Sigmoid colon (tissue), 7 donors: ENCODE data around the gene PA2G4. TPM values are rescaled to one million over a fixed set of nuclear protein-coding genes. Genes with fewer than 3 reads are reported as not detected.

Experiments
- DNase-seq: peaks from one replicate; pipeline ENCODE4 v3.0.0-alpha.2; 2019
- H3K27ac ChIP-seq, 4 donors: fragments of 200-600 bp; sonication (generic); one replicate each; pipeline ENCODE4 v1.5.1; 2016 to 2019; ENCODE audit warnings: mild to moderate bottlenecking in 1 of 4
- H3K27me3 ChIP-seq, 3 donors: fragments of 200-600 bp; sonication (generic); one replicate each; pipeline ENCODE4 v1.5.1; 2019; ENCODE audit warnings: mild to moderate bottlenecking in 1 of 3
- H3K36me3 ChIP-seq, 4 donors: fragments of 200-600 bp; sonication (generic); one replicate each; pipeline ENCODE4 v1.5.1; 2016 to 2019
- H3K4me1 ChIP-seq, 4 donors: fragments of 200-600 bp; sonication (generic); one replicate each; pipeline ENCODE4 v1.5.1; 2017 to 2019
- H3K4me3 ChIP-seq, 4 donors: fragments of 200-600 bp; sonication (generic); one replicate each; pipeline ENCODE4 v1.5.1; 2017 to 2019; ENCODE audit warnings: mild to moderate bottlenecking in 2 of 4, moderate library complexity in 1 of 4
- H3K9me3 ChIP-seq, 4 donors: fragments of 200-600 bp in 3 of 4; sonication (generic) in 3 of 4; one replicate each; pipeline versions ENCODE4 v1.5.1 to v1.6.1; 2013 to 2019
- EP300 ChIP-seq, 4 donors: sonication (generic); formaldehyde crosslinking; IDR thresholded peaks; one replicate each; pipeline ENCODE4 v1.6.1; 2017; ENCODE audit warnings: antibody characterized with exemption in 4 of 4
- POLR2A ChIP-seq, 2 donors: fragments of 450-650 bp; IDR thresholded peaks; one replicate each; pipeline ENCODE4 v1.6.1; 2016; ENCODE audit warnings: antibody characterized with exemption in 2 of 2, mild to moderate bottlenecking in 2 of 2, moderate library complexity in 2 of 2
- POLR2AphosphoS5 ChIP-seq, 4 donors: sonication (generic); formaldehyde crosslinking; IDR thresholded peaks; one replicate each; pipeline ENCODE4 v1.6.1; 2017; ENCODE audit warnings: antibody characterized with exemption in 4 of 4
- WGBS, 2 donors: extraction: QIAGEN DNeasy Blood & Tissue Kit; methylation state at CpG; one replicate each; pipeline ENCODE4 v1.1.7; 2013; 5-methylcytosine and 5-hydroxymethylcytosine counted together
- intact Hi-C: fragments of 100-400 bp; cut with DNase I; formaldehyde crosslinking; loops from one replicate; pipeline ENCODE4 v1.15.1; 2023
- polyA plus RNA-seq, 3 donors: library from polyadenylated mRNA; stranded (reverse); fragments of 200-250 nt; gene quantifications; one replicate each; pipeline ENCODE4 v1.2.3, GENCODE V29; 2013
- total RNA-seq, 4 donors: library from RNA; depleted of rRNA; stranded (reverse); fragments of >200 nt; gene quantifications; one replicate each; pipeline ENCODE4 v1.1.0, GENCODE V29; 2016
- TF ChIP-seq, protein P1 (sequence below), 4 experiments: fragments of 450-650 bp in 3 of 4; fragments of 200-600 bp in 1 of 4; IDR thresholded peaks; one replicate each; pipeline ENCODE4 v1.5.1; 2016 to 2019; ENCODE audit warnings: antibody characterized with exemption in 4 of 4, mild to moderate bottlenecking in 3 of 4, moderate library complexity in 2 of 4
- donor health status: healthy with polysubstance abuse.
- donor health status: Bipolar disorder and iron deficiency.
- donor health status: healthy.

Gene PA2G4
- total and polyA plus RNA-seq, 7 donors, result 52.9 to 157 (median 106) TPM

DNA sequence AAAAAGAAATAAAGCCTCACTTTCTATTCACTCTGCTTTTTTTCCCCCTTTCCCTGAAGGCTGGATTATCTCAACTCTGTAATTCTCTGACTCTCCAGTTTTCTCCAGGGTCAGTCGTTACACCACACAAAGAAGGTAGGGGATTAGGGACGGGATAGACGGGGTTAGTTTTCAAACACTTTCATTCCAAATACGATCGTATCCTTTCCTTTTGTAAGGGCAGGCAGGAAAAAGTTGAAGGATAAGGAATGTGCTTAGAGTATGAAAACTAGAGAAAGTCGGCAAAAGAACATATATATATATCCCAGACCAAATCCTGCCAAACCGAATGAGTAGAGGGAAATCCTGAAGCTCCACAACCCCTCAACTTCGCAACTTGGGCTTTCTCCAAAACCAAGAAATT lies 23.1 kb downstream of the PA2G4 start:
- Histone ChIP-seq H3K27ac (peak overlapping the region; percentile 90 to 96 (median 93)), H3K36me3 (peaks cover 18 to 22% (median 21%) of the 10 kb centered on the region in 4 donors), H3K4me1 (peaks cover 0 to 50% (median 34%) of the 10 kb centered on the region in 4 donors), H3K9me3 (no peaks in the 10 kb centered on the region), H3K4me3 (peak overlapping the region; percentile 23 to 76 (median 42)), H3K27me3 (no peaks in the 10 kb centered on the region)
- intact Hi-C loops, result loop anchor here (10.0 kb wide), 1 partner anchor 337 kb away; the partner anchor contains the start of gene SPRYD4
- 1 to 2% methylated on average over 8 of the region's 8 CpGs for WGBS, 2 donors
- TF ChIP-seq, protein P1, sequence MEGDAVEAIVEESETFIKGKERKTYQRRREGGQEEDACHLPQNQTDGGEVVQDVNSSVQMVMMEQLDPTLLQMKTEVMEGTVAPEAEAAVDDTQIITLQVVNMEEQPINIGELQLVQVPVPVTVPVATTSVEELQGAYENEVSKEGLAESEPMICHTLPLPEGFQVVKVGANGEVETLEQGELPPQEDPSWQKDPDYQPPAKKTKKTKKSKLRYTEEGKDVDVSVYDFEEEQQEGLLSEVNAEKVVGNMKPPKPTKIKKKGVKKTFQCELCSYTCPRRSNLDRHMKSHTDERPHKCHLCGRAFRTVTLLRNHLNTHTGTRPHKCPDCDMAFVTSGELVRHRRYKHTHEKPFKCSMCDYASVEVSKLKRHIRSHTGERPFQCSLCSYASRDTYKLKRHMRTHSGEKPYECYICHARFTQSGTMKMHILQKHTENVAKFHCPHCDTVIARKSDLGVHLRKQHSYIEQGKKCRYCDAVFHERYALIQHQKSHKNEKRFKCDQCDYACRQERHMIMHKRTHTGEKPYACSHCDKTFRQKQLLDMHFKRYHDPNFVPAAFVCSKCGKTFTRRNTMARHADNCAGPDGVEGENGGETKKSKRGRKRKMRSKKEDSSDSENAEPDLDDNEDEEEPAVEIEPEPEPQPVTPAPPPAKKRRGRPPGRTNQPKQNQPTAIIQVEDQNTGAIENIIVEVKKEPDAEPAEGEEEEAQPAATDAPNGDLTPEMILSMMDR (IDR thresholded peaks at IDR 0.05), result no peak
- peak in 1 of 4 donors; percentile 48 for TF ChIP-seq POLR2AphosphoS5 (IDR thresholded peaks at IDR 0.05)
- no peak for DNase-seq

DNA sequence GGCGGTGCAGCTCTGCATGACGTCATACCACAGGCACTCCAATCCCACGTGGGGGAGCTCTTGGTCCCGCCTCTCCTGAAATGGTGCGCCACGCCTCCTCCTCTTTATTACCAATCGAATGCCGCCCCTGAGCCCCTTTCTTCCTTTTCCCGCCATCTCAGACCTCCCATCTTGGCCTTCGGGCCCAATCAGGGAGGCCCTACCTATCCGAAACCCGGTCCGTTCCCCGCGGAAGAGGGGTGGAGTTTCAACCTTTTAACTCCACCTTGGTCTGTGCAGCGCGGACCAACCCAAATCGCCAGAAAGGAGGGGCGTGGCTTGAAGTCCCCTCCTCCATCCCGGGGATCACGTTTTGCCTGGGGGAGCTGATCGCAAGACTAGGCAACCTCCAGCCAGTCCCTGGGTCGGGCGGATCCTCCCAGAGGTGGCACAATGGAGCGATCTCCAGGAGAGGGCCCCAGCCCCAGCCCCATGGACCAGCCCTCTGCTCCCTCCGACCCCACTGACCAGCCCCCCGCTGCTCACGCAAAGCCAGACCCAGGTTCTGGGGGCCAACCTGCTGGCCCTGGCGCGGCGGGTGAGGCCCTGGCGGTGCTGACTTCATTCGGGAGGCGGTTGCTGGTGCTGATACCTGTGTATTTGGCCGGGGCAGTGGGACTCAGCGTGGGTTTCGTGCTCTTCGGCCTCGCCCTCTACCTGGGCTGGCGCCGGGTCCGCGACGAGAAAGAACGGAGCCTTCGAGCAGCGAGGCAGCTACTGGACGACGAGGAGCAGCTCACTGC lies 23.7 kb downstream of the PA2G4 start, which contains the start of gene ESYT1:
Gene ESYT1, plus strand, starts transcription at position 380 of the 782 bp plus-strand sequence. Its CDS starts 53 bp downstream, at position 433.
- 0% methylated on average over 49 of the region's 49 CpGs for WGBS, 2 donors
- no peak for TF ChIP-seq EP300 (IDR thresholded peaks at IDR 0.05)
- peak; percentile 97 to 98 for TF ChIP-seq POLR2A (IDR thresholded peaks at IDR 0.05)
- TF ChIP-seq POLR2AphosphoS5 (IDR thresholded peaks at IDR 0.05), result peak; percentile 98 to 99 (median 99)
- no peaks in the 10 kb centered on the region for H3K9me3 ChIP-seq

DNA sequence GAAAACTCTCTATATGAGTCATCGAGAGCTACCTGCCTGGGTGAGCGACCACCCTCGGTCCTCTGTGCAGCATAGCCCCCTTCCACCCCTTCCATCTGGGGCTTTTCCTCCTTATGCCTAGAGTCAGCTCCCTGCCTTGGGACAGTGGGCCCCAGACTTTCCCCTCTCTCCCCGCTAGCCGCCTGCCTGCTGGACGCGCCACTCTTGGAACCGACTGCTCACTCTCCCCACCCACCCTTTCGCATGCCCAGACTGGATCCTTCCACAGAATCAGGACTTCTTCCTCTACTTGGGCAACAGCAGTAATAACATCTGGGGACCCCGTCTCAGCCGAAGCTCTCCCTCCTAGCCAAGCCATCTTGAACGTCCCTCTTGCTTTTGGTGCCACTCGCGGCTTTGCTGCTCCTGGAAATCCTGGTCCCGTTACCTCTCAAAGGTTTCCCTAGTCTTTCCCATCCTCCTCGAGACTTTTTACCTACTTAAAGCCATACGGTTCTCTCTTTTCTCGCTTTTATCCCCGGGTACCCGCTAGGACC lies 24.4 kb downstream of the PA2G4 start:
- Histone ChIP-seq H3K4me1 (peaks cover 0 to 46% (median 32%) of the 10 kb centered on the region in 4 donors), H3K27ac (peak overlapping the region; percentile 95 to 98 (median 96)), H3K9me3 (no peaks in the 10 kb centered on the region), H3K27me3 (no peaks in the 10 kb centered on the region), H3K36me3 (peaks cover 31 to 33% (median 33%) of the 10 kb centered on the region in 4 donors), H3K4me3 (peak overlapping the region; percentile 76 to 83 (median 80))
- intact Hi-C loops, result loop anchor here (1.0 to 10.0 kb wide), 3 partner anchors 22 to 336 kb away; partner anchors contain the start of genes SMARCC2 and SPRYD4
- no peak for TF ChIP-seq POLR2A (IDR thresholded peaks at IDR 0.05)
- no peak for TF ChIP-seq POLR2AphosphoS5 (IDR thresholded peaks at IDR 0.05)
- TF ChIP-seq, protein P1 (IDR thresholded peaks at IDR 0.05), result no peak
- no peak for TF ChIP-seq EP300 (IDR thresholded peaks at IDR 0.05)
- peak; percentile 76 for DNase-seq
- whole genome bisulfite sequencing, 2 donors, result 0% methylated on average over 20 of the region's 20 CpGs

More for the DNA sequence above, 23.7 kb downstream of the PA2G4 start, which contains the start of gene ESYT1:
- DNase-seq, result peak; percentile 100
- Histone ChIP-seq H3K4me1 (peaks cover 0 to 46% (median 32%) of the 10 kb centered on the region in 4 donors), H3K27ac (peak within 1 kb of the TSS; percentile 95 to 98 (median 96)), H3K4me3 (peak within 1 kb of the TSS; percentile 76 to 83 (median 80)), H3K36me3 (peaks cover 24 to 27% (median 27%) of the 10 kb centered on the region in 4 donors), H3K27me3 (no peaks in the 10 kb centered on the region)
- intact Hi-C loops, result loop anchor here (1.0 to 10.0 kb wide), 3 partner anchors 23 to 337 kb away; partner anchors contain the start of genes SMARCC2 and SPRYD4

DNA sequence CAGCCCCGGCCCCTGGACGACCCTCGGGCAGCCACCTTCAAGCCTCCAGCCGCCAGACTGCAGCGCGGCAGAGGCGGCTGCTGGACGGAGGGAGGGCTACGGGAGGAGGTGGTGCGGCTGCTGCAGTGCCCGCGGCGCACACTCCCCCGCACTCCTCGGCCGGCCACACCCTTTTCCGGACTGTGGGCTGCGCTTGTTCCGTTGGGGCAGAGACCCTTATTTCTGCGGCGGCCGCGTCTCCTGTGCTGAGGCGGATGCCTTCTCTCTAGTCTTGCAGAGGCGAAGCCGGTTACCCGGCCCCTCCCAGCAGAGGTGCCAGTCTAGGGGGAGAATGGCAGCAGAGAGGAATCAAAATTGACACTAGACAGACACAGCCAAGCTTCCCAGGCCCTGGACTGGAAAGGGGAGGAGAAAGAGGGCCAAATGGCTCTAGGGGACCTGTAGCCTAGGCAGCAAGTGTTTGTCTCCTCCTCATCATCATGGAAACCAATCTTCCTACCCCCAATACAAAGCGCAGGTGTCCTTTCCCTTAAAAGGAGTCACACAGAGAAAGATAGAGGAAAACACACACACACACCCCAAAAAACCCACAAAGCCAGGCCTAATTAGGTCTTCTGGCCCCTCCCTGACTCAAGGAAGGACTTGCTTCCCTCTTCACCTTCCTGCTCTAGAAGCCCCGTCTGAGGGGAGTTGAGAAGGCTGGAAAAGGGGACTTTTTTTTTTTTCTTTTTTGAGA lies 25.0 kb downstream of the PA2G4 start:
- DNase-seq, result peak; percentile 88
- WGBS, 2 donors, result 1% methylated on average over 29 of the region's 29 CpGs
- Histone ChIP-seq H3K27ac (peak overlapping the region; percentile 95 to 98 (median 96)), H3K36me3 (peaks cover 34 to 40% (median 39%) of the 10 kb centered on the region in 4 donors), H3K4me3 (peak overlapping the region; percentile 76 to 83 (median 80)), H3K9me3 (no peaks in the 10 kb centered on the region), H3K27me3 (no peaks in the 10 kb centered on the region), H3K4me1 (peaks cover 0 to 46% (median 32%) of the 10 kb centered on the region in 4 donors)
- intact Hi-C loops, result loop anchor here (2.0 to 10.0 kb wide), 2 partner anchors 21 to 335 kb away; partner anchors contain the start of gene SPRYD4
- TF ChIP-seq, protein P1 (IDR thresholded peaks at IDR 0.05), result no peak
- TF ChIP-seq EP300 (IDR thresholded peaks at IDR 0.05) (no peak), POLR2AphosphoS5 (IDR thresholded peaks at IDR 0.05) (peak; percentile 44 to 86 (median 64)), POLR2A (IDR thresholded peaks at IDR 0.05) (peak; percentile 48 to 54)
